HEK293T (cell line): ENCODE results near the gene CDO1.

Experiments
- ARNT ChIP-seq: fragments of 450-650 bp; IDR thresholded peaks from 2 replicates; pipeline ENCODE4 v1.6.1; 2017; ENCODE audit warnings: mild to moderate bottlenecking
- BHLHE40 ChIP-seq: fragments of 450-650 bp; IDR thresholded peaks from 2 replicates; pipeline ENCODE4 v1.6.1; 2016; ENCODE audit warnings: mild to moderate bottlenecking, moderate library complexity, borderline replicate concordance
- ELF4 ChIP-seq: fragments of 450-650 bp; IDR thresholded peaks from 2 replicates; pipeline ENCODE4 v1.6.1; 2017; ENCODE audit warnings: antibody characterized with exemption
- FOXA1 ChIP-seq: fragments of 450-650 bp; IDR thresholded peaks from 2 replicates; pipeline ENCODE4 v1.6.1; 2016; ENCODE audit warnings: mild to moderate bottlenecking
- FOXK2 ChIP-seq: fragments of 450-650 bp; IDR thresholded peaks from 2 replicates; pipeline ENCODE4 v1.6.1; 2016; ENCODE audit warnings: mild to moderate bottlenecking
- FOXM1 ChIP-seq: fragments of 450-650 bp; IDR thresholded peaks from 2 replicates; pipeline ENCODE4 v1.6.1; 2017; ENCODE audit warnings: mild to moderate bottlenecking, borderline replicate concordance
- LEF1 ChIP-seq: fragments of 450-650 bp; IDR thresholded peaks from 2 replicates; pipeline ENCODE4 v1.6.1; 2017; ENCODE audit warnings: mild to moderate bottlenecking, borderline replicate concordance
- NFRKB ChIP-seq: fragments of 450-650 bp; IDR thresholded peaks from 2 replicates; pipeline ENCODE4 v1.6.1; 2016; ENCODE audit warnings: mild to moderate bottlenecking, moderate library complexity
- SP1 ChIP-seq: fragments of 450-650 bp; IDR thresholded peaks from 2 replicates; pipeline ENCODE4 v1.6.1; 2017
- SUZ12 ChIP-seq: fragments of 450-650 bp; IDR thresholded peaks from 2 replicates; pipeline ENCODE4 v1.6.1; 2016; ENCODE audit warnings: mild to moderate bottlenecking
- ZNF384 ChIP-seq: fragments of 450-650 bp; IDR thresholded peaks from 2 replicates; pipeline ENCODE4 v1.6.1; 2016

DNA sequence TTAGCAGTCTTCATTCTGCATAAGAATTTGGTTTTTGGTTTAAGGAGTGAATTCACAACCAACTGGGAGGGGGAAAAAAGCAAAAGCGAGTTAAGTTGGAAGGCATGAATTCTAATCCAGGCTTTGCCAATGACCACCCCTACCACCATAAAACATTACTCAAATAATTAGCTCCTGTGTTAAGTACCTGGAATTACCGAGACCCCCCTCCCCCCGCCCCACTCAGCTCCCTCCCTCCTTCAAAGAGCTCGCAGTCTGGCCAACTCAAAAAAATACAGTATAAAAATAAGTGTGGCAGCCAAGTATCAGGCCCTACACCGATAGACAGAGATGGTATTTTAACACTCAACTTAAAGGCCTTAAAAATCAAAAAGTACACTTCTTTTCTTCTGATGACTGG is 24.4 kb upstream of the CDO1 start:
- no peak for TF ChIP-seq ARNT
- TF ChIP-seq FOXM1 = no peak
- TF ChIP-seq SP1 = no peak
- TF ChIP-seq LEF1 = no peak
- no peak for TF ChIP-seq NFRKB
- TF ChIP-seq SUZ12 = no peak
- TF ChIP-seq ZNF384 = no peak
- TF ChIP-seq BHLHE40 = no peak
- TF ChIP-seq FOXK2 = no peak
- TF ChIP-seq ELF4 = no peak
- no peak for TF ChIP-seq FOXA1
